Ovary (tissue), 3 donors: ENCODE results near the gene NFIC.

Source experiments
- EP300 ChIP-seq: sonication (generic); formaldehyde crosslinking; IDR thresholded peaks from one replicate; pipeline ENCODE4 v1.6.1; 2017; ENCODE audit warnings: antibody characterized with exemption
- POLR2A ChIP-seq: fragments of 450-650 bp; IDR thresholded peaks from one replicate; pipeline ENCODE4 v1.6.1; 2017; ENCODE audit warnings: antibody characterized with exemption, mild to moderate bottlenecking, moderate library complexity
- TF ChIP-seq, protein P1 (sequence below), 3 donors: fragments of 450-650 bp in 2 of 3; fragments of 200-600 bp in 1 of 3; IDR thresholded peaks; one replicate each; pipeline versions ENCODE4 v1.5.1 to v1.8.0; 2016 to 2022; ENCODE audit warnings: antibody characterized with exemption in 3 of 3, mild to moderate bottlenecking in 1 of 3
- donor health status: DM: no; HTN: no; CAD: no.

DNA sequence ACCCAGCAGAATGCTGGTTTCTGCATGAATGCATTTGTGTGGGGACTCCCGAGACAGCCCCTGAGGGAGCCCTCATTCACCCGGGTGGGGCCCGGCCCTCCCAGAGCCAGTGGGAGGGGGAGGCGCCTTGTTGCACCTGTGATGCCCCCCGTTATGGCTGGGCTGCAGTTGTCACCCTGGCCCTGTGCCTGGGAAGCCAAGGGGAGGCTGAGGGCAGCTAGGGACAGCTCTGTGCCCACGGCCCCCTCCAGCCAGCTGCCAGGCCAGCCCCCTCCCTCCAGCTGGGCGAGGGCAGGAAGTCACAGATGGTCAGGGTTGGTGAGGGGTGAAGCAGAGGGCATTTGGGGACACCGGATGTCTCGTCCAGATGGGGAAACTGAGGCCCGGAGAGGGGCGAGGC lies 26.1 kb downstream of the NFIC start:
- TF ChIP-seq POLR2A = no peak
- TF ChIP-seq EP300 = no peak
- TF ChIP-seq, protein P1, sequence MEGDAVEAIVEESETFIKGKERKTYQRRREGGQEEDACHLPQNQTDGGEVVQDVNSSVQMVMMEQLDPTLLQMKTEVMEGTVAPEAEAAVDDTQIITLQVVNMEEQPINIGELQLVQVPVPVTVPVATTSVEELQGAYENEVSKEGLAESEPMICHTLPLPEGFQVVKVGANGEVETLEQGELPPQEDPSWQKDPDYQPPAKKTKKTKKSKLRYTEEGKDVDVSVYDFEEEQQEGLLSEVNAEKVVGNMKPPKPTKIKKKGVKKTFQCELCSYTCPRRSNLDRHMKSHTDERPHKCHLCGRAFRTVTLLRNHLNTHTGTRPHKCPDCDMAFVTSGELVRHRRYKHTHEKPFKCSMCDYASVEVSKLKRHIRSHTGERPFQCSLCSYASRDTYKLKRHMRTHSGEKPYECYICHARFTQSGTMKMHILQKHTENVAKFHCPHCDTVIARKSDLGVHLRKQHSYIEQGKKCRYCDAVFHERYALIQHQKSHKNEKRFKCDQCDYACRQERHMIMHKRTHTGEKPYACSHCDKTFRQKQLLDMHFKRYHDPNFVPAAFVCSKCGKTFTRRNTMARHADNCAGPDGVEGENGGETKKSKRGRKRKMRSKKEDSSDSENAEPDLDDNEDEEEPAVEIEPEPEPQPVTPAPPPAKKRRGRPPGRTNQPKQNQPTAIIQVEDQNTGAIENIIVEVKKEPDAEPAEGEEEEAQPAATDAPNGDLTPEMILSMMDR (IDR thresholded peaks at IDR 0.05) = no peak
